Mucosa of rectum (tissue), 2 donors: Measurements from ENCODE around the gene CLEC4M.

Experiments
- H3K27ac ChIP-seq, 2 donors: one replicate each; pipeline ENCODE4 v1.7.0; 2013; ENCODE audit warnings: inconsistent platforms in 2 of 2, low read depth in 2 of 2, low read length in 2 of 2
- H3K27me3 ChIP-seq, 2 donors: one replicate each; pipeline ENCODE4 v1.7.0; 2013; ENCODE audit warnings: low read length in 2 of 2; ENCODE audit not compliant: control insufficient read depth in 2 of 2, insufficient read depth in 2 of 2
- H3K36me3 ChIP-seq, 2 donors: one replicate each; pipeline ENCODE4 v1.7.0; 2013; ENCODE audit warnings: low read length in 2 of 2; ENCODE audit not compliant: control insufficient read depth in 2 of 2, insufficient read depth in 2 of 2
- H3K4me1 ChIP-seq, 2 donors: one replicate each; pipeline ENCODE4 v1.7.0; 2013; ENCODE audit warnings: low read length in 2 of 2, mild to moderate bottlenecking in 1 of 2; ENCODE audit not compliant: control insufficient read depth in 2 of 2, insufficient read depth in 2 of 2
- H3K4me3 ChIP-seq, 2 donors: one replicate each; pipeline ENCODE4 v1.7.0; 2013; ENCODE audit warnings: low read length in 2 of 2
- H3K9ac ChIP-seq, 2 donors: one replicate each; pipeline ENCODE4 v1.7.0; 2013; ENCODE audit warnings: low read length in 2 of 2, low read depth in 1 of 2, mild to moderate bottlenecking in 1 of 2
- H3K9me3 ChIP-seq, 2 donors: one replicate each; pipeline ENCODE4 v1.7.0; 2013; ENCODE audit warnings: low read length in 2 of 2; ENCODE audit not compliant: control insufficient read depth in 2 of 2
- donor health status: healthy.
- donor health status: Normal muscosa, but diverticular disease.

The CLEC4M gene

GRCh38 chr19:7762719-7763293, at the start of gene CLEC4M:
TSS of gene CLEC4M (plus strand) at chr19:7763243. CDS start at chr19:7763267, 24 bp downstream.
- no peaks in the 10 kb centered on the region for H3K4me1 ChIP-seq
- H3K9ac ChIP-seq: no peak within 1 kb of the TSS
- no peaks in the 10 kb centered on the region for H3K36me3 ChIP-seq
- peaks cover 0 to 2% of the 10 kb centered on the region in 2 donors for H3K9me3 ChIP-seq
- no peaks in the 10 kb centered on the region for H3K27me3 ChIP-seq
- H3K27ac ChIP-seq: no peak within 1 kb of the TSS
- H3K4me3 ChIP-seq: no peak within 1 kb of the TSS

GRCh38 chr19:7715671-7716070, 47.4 kb upstream of the CLEC4M start:
- no peak overlapping the region for H3K27ac ChIP-seq
- no peak overlapping the region for H3K4me3 ChIP-seq
- H3K36me3 ChIP-seq: no peaks in the 10 kb centered on the region
- no peaks in the 10 kb centered on the region for H3K9me3 ChIP-seq
- H3K27me3 ChIP-seq: no peaks in the 10 kb centered on the region
- no peak overlapping the region for H3K9ac ChIP-seq
- peaks cover 0 to 2% of the 10 kb centered on the region in 2 donors for H3K4me1 ChIP-seq

- H3K4me3 ChIP-seq: no peak overlapping the region
- H3K4me1 ChIP-seq: peaks cover 0 to 2% of the 10 kb centered on the region in 2 donors
- no peak overlapping the region for H3K27ac ChIP-seq
- H3K9me3 ChIP-seq: no peaks in the 10 kb centered on the region
- H3K36me3 ChIP-seq: no peaks in the 10 kb centered on the region
- no peaks in the 10 kb centered on the region for H3K27me3 ChIP-seq
- H3K9ac ChIP-seq: no peak overlapping the region
These were observed 46.3 kb upstream of the CLEC4M start for GRCh38 chr19:7716762-7717161.

GRCh38 chr19:7718668-7719067, 44.4 kb upstream of the CLEC4M start:
- no peaks in the 10 kb centered on the region for H3K36me3 ChIP-seq
- no peak overlapping the region for H3K9ac ChIP-seq
- H3K27me3 ChIP-seq: peaks cover 0 to 2% of the 10 kb centered on the region in 2 donors
- no peak overlapping the region for H3K4me3 ChIP-seq
- H3K9me3 ChIP-seq: no peaks in the 10 kb centered on the region
- no peak overlapping the region for H3K27ac ChIP-seq
- peaks cover 0 to 2% of the 10 kb centered on the region in 2 donors for H3K4me1 ChIP-seq

- Histone ChIP-seq H3K9ac (no peak overlapping the region), H3K27me3 (peaks cover 0 to 2% of the 10 kb centered on the region in 2 donors), H3K9me3 (no peaks in the 10 kb centered on the region), H3K27ac (no peak overlapping the region), H3K36me3 (no peaks in the 10 kb centered on the region), H3K4me1 (peaks cover 0 to 2% of the 10 kb centered on the region in 2 donors), H3K4me3 (no peak overlapping the region)
These were observed 42.7 kb upstream of the CLEC4M start for GRCh38 chr19:7720351-7720750.

DNA sequence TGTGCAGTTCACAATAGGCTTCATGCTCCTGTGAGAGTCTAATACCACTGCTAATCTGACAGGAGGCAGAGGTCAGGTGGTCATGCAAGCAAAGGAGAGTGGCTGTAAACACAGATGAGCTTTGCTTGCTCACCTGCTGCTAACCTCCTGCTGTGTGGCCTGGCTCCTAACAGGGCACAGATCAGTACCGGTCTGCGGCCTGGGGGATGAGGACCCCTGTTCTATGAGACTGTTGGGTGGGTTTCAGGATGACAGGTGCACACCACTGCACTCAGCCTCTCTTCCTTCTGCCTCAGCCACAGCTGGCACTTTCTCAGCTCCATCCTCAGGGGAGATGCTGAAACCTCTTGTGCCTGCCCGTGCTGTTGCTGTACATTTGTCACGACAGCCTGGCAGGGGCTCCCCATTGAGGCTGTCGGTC, 40.8 kb upstream of the CLEC4M start:
- no peaks in the 10 kb centered on the region for H3K36me3 ChIP-seq
- no peak overlapping the region for H3K4me3 ChIP-seq
- no peak overlapping the region for H3K9ac ChIP-seq
- H3K27me3 ChIP-seq: peaks cover 0 to 2% of the 10 kb centered on the region in 2 donors
- H3K4me1 ChIP-seq: peaks cover 0 to 2% of the 10 kb centered on the region in 2 donors
- H3K27ac ChIP-seq: no peak overlapping the region
- no peaks in the 10 kb centered on the region for H3K9me3 ChIP-seq

GRCh38 chr19:7725791-7726190, 37.3 kb upstream of the CLEC4M start:
- H3K9me3 ChIP-seq: no peaks in the 10 kb centered on the region
- H3K4me3 ChIP-seq: no peak overlapping the region
- no peak overlapping the region for H3K9ac ChIP-seq
- H3K27ac ChIP-seq: no peak overlapping the region
- H3K4me1 ChIP-seq: no peaks in the 10 kb centered on the region
- no peaks in the 10 kb centered on the region for H3K36me3 ChIP-seq
- H3K27me3 ChIP-seq: peaks cover 11 to 21% of the 10 kb centered on the region in 2 donors

- Histone ChIP-seq H3K9me3 (no peaks in the 10 kb centered on the region), H3K4me3 (no peak overlapping the region), H3K27ac (no peak overlapping the region), H3K27me3 (peaks cover 14 to 19% of the 10 kb centered on the region in 2 donors), H3K36me3 (no peaks in the 10 kb centered on the region), H3K9ac (no peak overlapping the region), H3K4me1 (no peaks in the 10 kb centered on the region)
These were observed 33.8 kb upstream of the CLEC4M start for GRCh38 chr19:7729211-7729610.

- Histone ChIP-seq H3K27me3 (peaks cover 14 to 19% of the 10 kb centered on the region in 2 donors), H3K36me3 (no peaks in the 10 kb centered on the region), H3K4me3 (no peak overlapping the region), H3K9ac (no peak overlapping the region), H3K9me3 (no peaks in the 10 kb centered on the region), H3K27ac (no peak overlapping the region), H3K4me1 (peaks cover 0 to 2% of the 10 kb centered on the region in 2 donors)
These were observed 33.2 kb upstream of the CLEC4M start for GRCh38 chr19:7729831-7730285.

DNA sequence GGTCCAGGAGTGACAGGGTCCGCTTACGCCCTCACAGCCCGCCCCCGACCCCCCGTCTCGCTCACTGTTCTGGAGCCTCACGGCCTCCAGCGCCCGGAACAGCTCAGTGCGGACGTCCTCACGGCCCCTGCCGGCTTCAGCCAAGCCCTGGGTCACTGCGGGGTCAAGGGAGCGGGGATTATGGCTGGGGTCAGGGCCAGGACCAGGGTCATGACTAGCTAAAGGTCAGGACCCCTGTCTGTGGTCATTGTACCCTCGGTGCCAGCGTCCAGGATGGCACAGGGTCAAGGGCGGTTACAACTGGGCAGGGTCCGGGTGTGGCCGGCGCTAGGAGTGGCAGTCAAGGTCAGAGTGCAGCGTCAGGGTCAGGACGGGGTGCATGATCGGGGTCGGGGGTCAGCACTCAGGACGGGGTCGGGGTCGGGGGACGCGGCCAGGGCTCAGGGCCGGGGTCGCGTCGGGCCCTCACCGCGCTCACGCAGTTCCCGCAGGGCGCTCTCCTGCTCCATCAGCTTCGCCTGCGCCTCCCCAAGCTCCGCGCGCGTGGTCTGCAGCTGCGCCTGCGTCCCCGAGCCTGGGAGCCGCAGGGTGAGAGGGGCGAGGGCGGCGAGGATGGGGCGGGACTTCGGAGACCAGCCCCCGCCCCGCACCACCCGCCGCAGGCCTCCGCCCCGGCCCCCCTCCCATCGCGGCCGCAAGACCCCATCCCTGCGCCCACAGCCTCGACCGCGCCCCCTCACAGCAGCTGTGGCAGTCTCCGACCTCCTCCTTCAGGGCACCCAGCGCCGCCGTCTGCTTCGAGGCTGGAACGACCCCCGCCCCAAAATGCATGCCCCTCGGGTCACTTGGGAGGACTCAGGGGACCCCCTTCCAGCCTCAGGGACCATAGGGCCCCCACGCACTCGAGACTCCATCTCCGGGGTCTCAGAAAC, 32.5 kb upstream of the CLEC4M start:
- Histone ChIP-seq H3K36me3 (no peaks in the 10 kb centered on the region), H3K9ac (no peak overlapping the region), H3K4me3 (no peak overlapping the region), H3K4me1 (peaks cover 0 to 2% of the 10 kb centered on the region in 2 donors), H3K9me3 (no peaks in the 10 kb centered on the region), H3K27ac (no peak overlapping the region), H3K27me3 (peaks cover 14 to 19% of the 10 kb centered on the region in 2 donors)
